Measurements from ENCODE around the gene PLCD3. TPM values are rescaled to one million over a fixed set of nuclear protein-coding genes. Genes with fewer than 3 reads are reported as not detected.

PLCD3 gene
- total and polyA plus RNA-seq, 9 of the 15 experiments (the other 6 are each of a cell fraction or from before 2014, with no cell fraction given), result 0.20 to 22.6 (median 7.5) TPM

DNA sequence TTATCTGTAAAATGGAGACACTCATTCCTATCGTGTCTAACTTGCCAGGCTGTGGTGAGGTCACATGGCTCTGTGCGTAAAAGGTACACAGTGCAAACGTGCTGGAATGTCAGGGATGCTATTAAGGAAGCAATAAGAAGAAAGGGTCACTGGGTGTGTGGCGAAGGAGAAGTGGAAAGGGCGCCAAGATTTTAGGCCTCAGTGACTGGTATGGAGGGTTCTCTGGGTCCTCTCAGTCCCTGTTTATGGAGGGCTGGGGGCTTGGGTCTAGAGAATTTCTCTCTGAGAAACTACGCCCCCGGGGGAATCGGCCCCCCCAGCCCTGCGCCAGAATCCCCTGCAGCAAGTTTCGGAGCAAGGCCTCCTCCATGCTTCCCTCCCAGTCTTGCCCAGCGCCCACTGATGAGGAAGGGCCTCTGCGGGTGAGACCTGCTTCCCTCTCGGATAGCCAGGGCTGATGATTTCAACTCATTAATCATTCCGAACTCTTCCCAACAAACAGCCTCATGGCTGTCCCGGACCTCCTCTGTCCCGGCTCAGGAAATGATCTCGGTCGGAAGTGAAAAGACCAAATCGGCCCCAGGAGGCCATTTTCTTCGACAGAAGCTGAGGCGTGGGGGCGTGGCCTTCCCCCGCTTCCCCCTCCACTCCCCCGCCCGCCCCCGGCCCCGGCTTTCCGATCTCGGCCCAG is 14.7 kb upstream of the PLCD3 start (continued):
- TF ChIP-seq ZNF23 (CRISPR knock-in tag; IDR thresholded peaks at IDR 0.05) (no peak), FOXA1 (IDR thresholded peaks at IDR 0.05; ENCODE audit: borderline replicate concordance) (no peak), ELF4 (CRISPR knock-in tag; IDR thresholded peaks at IDR 0.05) (0 out of 2 replicates have a peak, but pooled peaks have one; percentile 69), ZNF830 (CRISPR knock-in tag; IDR thresholded peaks at IDR 0.05) (no peak), DMBX1 (CRISPR knock-in tag; IDR thresholded peaks at IDR 0.05; ENCODE audit: borderline replicate concordance) (peak; percentile 70), E2F3 (CRISPR knock-in tag; IDR thresholded peaks at IDR 0.05) (peak; percentile 88), TEAD2 (tag; IDR thresholded peaks at IDR 0.05) (peak; percentile 70), FUS (optimal IDR thresholded peaks at IDR 0.05; ENCODE audit: low read depth, low read length) (no peak), DPF2 (IDR thresholded peaks at IDR 0.05) (peak; percentile 78; the same call in 1 of the 2 replicates), ZNF583 (CRISPR knock-in tag; IDR thresholded peaks at IDR 0.05) (peak; percentile 60; the same call in 1 of the 2 replicates), ZNF75A (CRISPR knock-in tag; IDR thresholded peaks at IDR 0.05) (no peak), ZNF311 (CRISPR knock-in tag; IDR thresholded peaks at IDR 0.05) (no peak), NFIX (CRISPR knock-in tag; IDR thresholded peaks at IDR 0.05; ENCODE audit: low read depth) (no peak), ZNF174 (CRISPR knock-in tag; IDR thresholded peaks at IDR 0.05) (no peak)
- TF ChIP-seq, protein P1, sequence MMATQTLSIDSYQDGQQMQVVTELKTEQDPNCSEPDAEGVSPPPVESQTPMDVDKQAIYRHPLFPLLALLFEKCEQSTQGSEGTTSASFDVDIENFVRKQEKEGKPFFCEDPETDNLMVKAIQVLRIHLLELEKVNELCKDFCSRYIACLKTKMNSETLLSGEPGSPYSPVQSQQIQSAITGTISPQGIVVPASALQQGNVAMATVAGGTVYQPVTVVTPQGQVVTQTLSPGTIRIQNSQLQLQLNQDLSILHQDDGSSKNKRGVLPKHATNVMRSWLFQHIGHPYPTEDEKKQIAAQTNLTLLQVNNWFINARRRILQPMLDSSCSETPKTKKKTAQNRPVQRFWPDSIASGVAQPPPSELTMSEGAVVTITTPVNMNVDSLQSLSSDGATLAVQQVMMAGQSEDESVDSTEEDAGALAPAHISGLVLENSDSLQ (IDR thresholded peaks at IDR 0.05), result peak; percentile 0; the same call in 1 of the 2 replicates
- TF ChIP-seq, protein P2, sequence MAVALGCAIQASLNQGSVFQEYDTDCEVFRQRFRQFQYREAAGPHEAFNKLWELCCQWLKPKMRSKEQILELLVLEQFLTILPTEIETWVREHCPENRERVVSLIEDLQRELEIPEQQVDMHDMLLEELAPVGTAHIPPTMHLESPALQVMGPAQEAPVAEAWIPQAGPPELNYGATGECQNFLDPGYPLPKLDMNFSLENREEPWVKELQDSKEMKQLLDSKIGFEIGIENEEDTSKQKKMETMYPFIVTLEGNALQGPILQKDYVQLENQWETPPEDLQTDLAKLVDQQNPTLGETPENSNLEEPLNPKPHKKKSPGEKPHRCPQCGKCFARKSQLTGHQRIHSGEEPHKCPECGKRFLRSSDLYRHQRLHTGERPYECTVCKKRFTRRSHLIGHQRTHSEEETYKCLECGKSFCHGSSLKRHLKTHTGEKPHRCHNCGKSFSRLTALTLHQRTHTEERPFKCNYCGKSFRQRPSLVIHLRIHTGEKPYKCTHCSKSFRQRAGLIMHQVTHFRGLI (CRISPR knock-in tag; IDR thresholded peaks at IDR 0.05), result no peak
- TF ChIP-seq, protein P3, sequence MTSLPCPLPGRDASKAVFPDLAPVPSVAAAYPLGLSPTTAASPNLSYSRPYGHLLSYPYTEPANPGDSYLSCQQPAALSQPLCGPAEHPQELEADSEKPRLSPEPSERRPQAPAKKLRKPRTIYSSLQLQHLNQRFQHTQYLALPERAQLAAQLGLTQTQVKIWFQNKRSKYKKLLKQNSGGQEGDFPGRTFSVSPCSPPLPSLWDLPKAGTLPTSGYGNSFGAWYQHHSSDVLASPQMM (CRISPR knock-in tag; IDR thresholded peaks at IDR 0.05), result no peak
- TF ChIP-seq, protein P4, sequence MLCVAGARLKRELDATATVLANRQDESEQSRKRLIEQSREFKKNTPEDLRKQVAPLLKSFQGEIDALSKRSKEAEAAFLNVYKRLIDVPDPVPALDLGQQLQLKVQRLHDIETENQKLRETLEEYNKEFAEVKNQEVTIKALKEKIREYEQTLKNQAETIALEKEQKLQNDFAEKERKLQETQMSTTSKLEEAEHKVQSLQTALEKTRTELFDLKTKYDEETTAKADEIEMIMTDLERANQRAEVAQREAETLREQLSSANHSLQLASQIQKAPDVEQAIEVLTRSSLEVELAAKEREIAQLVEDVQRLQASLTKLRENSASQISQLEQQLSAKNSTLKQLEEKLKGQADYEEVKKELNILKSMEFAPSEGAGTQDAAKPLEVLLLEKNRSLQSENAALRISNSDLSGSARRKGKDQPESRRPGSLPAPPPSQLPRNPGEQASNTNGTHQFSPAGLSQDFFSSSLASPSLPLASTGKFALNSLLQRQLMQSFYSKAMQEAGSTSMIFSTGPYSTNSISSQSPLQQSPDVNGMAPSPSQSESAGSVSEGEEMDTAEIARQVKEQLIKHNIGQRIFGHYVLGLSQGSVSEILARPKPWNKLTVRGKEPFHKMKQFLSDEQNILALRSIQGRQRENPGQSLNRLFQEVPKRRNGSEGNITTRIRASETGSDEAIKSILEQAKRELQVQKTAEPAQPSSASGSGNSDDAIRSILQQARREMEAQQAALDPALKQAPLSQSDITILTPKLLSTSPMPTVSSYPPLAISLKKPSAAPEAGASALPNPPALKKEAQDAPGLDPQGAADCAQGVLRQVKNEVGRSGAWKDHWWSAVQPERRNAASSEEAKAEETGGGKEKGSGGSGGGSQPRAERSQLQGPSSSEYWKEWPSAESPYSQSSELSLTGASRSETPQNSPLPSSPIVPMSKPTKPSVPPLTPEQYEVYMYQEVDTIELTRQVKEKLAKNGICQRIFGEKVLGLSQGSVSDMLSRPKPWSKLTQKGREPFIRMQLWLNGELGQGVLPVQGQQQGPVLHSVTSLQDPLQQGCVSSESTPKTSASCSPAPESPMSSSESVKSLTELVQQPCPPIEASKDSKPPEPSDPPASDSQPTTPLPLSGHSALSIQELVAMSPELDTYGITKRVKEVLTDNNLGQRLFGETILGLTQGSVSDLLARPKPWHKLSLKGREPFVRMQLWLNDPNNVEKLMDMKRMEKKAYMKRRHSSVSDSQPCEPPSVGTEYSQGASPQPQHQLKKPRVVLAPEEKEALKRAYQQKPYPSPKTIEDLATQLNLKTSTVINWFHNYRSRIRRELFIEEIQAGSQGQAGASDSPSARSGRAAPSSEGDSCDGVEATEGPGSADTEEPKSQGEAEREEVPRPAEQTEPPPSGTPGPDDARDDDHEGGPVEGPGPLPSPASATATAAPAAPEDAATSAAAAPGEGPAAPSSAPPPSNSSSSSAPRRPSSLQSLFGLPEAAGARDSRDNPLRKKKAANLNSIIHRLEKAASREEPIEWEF (CRISPR knock-in tag; IDR thresholded peaks at IDR 0.05), result peak; percentile 37; the same call in 1 of the 2 replicates
- TF ChIP-seq, protein P5, sequence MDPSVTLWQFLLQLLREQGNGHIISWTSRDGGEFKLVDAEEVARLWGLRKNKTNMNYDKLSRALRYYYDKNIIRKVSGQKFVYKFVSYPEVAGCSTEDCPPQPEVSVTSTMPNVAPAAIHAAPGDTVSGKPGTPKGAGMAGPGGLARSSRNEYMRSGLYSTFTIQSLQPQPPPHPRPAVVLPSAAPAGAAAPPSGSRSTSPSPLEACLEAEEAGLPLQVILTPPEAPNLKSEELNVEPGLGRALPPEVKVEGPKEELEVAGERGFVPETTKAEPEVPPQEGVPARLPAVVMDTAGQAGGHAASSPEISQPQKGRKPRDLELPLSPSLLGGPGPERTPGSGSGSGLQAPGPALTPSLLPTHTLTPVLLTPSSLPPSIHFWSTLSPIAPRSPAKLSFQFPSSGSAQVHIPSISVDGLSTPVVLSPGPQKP (CRISPR knock-in tag; IDR thresholded peaks at IDR 0.05), result no peak

Measured in K562 (cell line).